ENCODE results near the gene NUBPL.

NUBPL gene

DNA sequence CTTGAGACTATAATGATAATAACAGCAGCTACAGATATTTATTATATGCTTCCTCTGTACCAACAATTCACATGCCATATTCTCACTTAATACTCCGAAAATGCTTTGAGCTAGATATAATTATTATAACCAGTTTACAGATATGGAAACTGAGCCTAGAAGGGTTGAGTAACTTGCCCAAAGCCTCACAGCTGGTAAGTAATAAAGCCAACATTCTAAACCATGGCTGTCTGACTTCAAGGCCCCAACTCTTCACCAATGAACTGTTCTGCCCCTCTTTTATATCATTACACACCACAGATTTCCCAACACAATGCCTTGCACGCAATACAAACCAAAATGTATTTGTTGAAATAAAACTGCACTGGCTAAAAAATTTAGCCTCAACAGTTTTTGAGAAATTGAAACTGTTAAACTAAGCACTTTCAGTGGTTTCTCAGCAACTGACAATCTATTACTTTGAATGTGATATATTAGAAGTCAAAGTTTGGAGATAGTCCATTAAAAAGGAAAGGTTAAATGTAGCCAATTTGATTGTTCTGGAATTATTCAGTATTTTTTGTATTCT lies 293.4 kb downstream of the NUBPL start:
- TF ChIP-seq, protein P1, sequence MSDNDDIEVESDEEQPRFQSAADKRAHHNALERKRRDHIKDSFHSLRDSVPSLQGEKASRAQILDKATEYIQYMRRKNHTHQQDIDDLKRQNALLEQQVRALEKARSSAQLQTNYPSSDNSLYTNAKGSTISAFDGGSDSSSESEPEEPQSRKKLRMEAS (IDR thresholded peaks at IDR 0.05) = no peak
- TF ChIP-seq TCF12 (IDR thresholded peaks at IDR 0.05; ENCODE audit: low read depth) (no peak), EP300 (IDR thresholded peaks at IDR 0.05; ENCODE audit: borderline replicate concordance) (no peak)

DNA sequence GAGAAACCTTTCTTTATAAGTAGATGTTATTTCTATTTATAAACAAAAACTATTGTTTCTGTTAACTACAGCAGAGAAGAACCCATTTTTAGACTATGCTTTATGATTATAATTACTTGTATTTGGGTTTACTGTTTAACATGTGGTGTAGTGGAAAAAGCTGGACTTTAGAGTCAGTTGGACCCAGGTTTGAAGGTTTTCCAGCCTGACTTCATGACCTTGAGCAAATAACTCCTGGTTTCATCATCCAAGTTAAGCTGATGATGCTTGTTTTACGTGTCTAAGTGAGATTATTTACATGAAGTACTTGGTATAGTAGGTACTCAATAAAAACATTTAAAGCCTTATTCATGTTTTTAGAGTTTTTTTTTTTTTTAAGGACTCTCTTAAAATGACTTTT lies 294.1 kb downstream of the NUBPL start:
- TF ChIP-seq EP300 (IDR thresholded peaks at IDR 0.05; ENCODE audit: borderline replicate concordance) (no peak), TCF12 (IDR thresholded peaks at IDR 0.05; ENCODE audit: low read depth) (no peak), FOXM1 (IDR thresholded peaks at IDR 0.05; ENCODE audit: borderline replicate concordance, low read depth) (no peak), RAD21 (IDR thresholded peaks at IDR 0.05; ENCODE audit: low read depth) (no peak), CREB1 (IDR thresholded peaks at IDR 0.05; ENCODE audit: low read depth) (no peak), CEBPB (IDR thresholded peaks at IDR 0.05) (no peak)
- TF ChIP-seq, protein P2, sequence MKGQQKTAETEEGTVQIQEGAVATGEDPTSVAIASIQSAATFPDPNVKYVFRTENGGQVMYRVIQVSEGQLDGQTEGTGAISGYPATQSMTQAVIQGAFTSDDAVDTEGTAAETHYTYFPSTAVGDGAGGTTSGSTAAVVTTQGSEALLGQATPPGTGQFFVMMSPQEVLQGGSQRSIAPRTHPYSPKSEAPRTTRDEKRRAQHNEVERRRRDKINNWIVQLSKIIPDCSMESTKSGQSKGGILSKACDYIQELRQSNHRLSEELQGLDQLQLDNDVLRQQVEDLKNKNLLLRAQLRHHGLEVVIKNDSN (IDR thresholded peaks at IDR 0.05) = no peak
- TF ChIP-seq, protein P1 (IDR thresholded peaks at IDR 0.05) = no peak

DNA sequence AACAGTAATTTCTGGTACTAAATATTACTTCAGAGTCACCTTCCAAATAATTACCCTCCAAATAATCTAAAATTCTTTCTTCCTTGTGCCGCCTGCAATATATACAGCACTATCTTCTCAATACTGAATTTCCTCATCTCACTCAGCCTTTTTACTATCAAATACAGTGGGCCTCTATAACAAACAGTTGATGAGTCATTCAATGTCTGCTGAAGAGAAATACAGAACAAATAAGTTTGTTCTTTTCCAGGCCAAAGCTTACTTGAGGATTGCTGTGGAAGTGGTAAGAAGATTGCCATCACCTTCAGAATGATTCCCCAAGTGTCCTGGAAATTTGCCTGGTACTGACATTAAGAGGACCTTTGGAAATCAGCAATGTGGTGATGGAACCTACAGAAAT lies 297.7 kb downstream of the NUBPL start:
- TF ChIP-seq YY1 (IDR thresholded peaks at IDR 0.05; ENCODE audit: low read depth) (no peak), NFIC (IDR thresholded peaks at IDR 0.05) (no peak), CEBPB (IDR thresholded peaks at IDR 0.05) (no peak), RAD21 (IDR thresholded peaks at IDR 0.05; ENCODE audit: low read depth) (no peak), TAF1 (IDR thresholded peaks at IDR 0.05; ENCODE audit: low read depth) (no peak), CREB1 (IDR thresholded peaks at IDR 0.05; ENCODE audit: low read depth) (no peak), TEAD4 (IDR thresholded peaks at IDR 0.05) (no peak), FOXM1 (IDR thresholded peaks at IDR 0.05; ENCODE audit: borderline replicate concordance, low read depth) (no peak)
- TF ChIP-seq, protein P3, sequence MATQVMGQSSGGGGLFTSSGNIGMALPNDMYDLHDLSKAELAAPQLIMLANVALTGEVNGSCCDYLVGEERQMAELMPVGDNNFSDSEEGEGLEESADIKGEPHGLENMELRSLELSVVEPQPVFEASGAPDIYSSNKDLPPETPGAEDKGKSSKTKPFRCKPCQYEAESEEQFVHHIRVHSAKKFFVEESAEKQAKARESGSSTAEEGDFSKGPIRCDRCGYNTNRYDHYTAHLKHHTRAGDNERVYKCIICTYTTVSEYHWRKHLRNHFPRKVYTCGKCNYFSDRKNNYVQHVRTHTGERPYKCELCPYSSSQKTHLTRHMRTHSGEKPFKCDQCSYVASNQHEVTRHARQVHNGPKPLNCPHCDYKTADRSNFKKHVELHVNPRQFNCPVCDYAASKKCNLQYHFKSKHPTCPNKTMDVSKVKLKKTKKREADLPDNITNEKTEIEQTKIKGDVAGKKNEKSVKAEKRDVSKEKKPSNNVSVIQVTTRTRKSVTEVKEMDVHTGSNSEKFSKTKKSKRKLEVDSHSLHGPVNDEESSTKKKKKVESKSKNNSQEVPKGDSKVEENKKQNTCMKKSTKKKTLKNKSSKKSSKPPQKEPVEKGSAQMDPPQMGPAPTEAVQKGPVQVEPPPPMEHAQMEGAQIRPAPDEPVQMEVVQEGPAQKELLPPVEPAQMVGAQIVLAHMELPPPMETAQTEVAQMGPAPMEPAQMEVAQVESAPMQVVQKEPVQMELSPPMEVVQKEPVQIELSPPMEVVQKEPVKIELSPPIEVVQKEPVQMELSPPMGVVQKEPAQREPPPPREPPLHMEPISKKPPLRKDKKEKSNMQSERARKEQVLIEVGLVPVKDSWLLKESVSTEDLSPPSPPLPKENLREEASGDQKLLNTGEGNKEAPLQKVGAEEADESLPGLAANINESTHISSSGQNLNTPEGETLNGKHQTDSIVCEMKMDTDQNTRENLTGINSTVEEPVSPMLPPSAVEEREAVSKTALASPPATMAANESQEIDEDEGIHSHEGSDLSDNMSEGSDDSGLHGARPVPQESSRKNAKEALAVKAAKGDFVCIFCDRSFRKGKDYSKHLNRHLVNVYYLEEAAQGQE (IDR thresholded peaks at IDR 0.05; ENCODE audit: low read depth) = no peak
- TF ChIP-seq, protein P2 (IDR thresholded peaks at IDR 0.05) = no peak

DNA sequence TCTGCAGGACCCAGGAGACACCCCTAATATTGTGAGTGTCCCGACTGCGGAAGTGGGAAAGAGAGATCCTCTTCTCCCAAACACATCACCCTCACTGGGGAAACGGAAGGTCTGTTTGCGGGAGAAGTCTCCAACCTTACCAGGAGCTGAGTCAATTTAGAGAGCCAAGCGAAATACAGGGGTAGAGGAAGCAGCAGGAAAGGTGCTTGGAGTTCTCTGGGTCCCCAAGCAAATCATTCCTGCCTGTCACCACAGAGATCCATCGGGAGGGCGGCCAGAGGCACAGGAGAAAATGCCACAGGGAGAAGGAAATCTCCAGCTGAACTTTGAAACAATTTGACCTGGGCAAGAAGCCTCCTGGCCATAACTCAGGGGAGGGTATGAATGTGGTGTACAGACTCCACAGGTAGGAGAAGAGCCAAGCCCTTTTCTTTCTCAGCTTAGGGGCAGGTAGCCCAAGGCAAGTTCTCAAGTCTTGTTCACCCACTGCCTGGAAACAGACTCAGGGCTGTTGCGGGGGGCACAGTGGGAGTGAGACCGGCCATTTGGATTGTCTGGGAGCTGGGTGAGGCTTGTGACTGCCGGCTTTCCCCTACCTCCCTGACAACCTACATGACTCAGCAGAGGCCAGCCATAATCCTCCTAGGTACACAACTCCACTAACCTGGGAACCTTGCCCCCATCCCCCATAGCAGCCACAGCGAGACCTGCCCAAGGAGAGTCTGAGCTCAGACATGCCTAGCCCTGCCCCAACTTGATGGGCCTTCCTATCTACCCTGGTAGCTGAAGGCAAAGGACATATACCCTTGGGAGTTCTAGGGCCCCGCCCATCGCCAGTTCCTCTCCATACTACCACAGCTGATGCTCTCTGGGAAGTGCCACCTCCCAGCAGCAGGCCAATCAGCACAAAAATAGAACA lies 304.0 kb downstream of the NUBPL start:
- TF ChIP-seq TAF1 (IDR thresholded peaks at IDR 0.05; ENCODE audit: low read depth) = no peak
- TF ChIP-seq TEAD4 (IDR thresholded peaks at IDR 0.05) = no peak
- no peak for TF ChIP-seq NFIC (IDR thresholded peaks at IDR 0.05)
- no peak for TF ChIP-seq EP300 (IDR thresholded peaks at IDR 0.05; ENCODE audit: borderline replicate concordance)
- no peak for TF ChIP-seq EGR1 (IDR thresholded peaks at IDR 0.05)
- TF ChIP-seq TCF12 (IDR thresholded peaks at IDR 0.05; ENCODE audit: low read depth) = no peak
- TF ChIP-seq YY1 (IDR thresholded peaks at IDR 0.05; ENCODE audit: low read depth) = no peak
- TF ChIP-seq, protein P3 (IDR thresholded peaks at IDR 0.05; ENCODE audit: low read depth) = no peak
- no peak for TF ChIP-seq ZBTB7A (IDR thresholded peaks at IDR 0.05; ENCODE audit: low read depth)
- TF ChIP-seq, protein P2 (IDR thresholded peaks at IDR 0.05) = no peak
- TF ChIP-seq, protein P1 (IDR thresholded peaks at IDR 0.05) = no peak
- no peak for TF ChIP-seq CREB1 (IDR thresholded peaks at IDR 0.05; ENCODE audit: low read depth)
- no peak for TF ChIP-seq RAD21 (IDR thresholded peaks at IDR 0.05; ENCODE audit: low read depth)
- TF ChIP-seq CEBPB (IDR thresholded peaks at IDR 0.05) = no peak

DNA sequence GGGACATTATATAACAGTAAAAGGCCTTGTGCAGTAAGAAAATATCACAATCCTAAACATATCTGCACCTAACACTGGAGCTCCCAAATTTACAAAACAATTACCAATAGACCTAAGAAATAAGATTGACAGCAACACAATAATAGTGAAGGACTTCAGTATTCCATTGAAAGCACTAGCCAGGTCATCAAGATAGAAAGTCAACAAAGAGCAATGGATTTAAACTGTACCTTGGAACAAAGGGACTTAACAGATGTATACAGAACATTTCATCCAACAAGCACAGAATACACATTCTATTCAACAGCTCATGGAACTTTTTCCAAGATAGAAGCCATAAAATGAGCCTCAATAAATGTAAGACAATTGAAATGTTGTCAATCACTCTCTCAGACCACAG lies 306.4 kb downstream of the NUBPL start:
- no peak for TF ChIP-seq CREB1 (IDR thresholded peaks at IDR 0.05; ENCODE audit: low read depth)
- no peak for TF ChIP-seq CEBPB (IDR thresholded peaks at IDR 0.05)
- TF ChIP-seq EGR1 (IDR thresholded peaks at IDR 0.05) = no peak
- TF ChIP-seq, protein P1 (IDR thresholded peaks at IDR 0.05) = no peak
- TF ChIP-seq NFIC (IDR thresholded peaks at IDR 0.05) = no peak
- TF ChIP-seq YY1 (IDR thresholded peaks at IDR 0.05; ENCODE audit: low read depth) = no peak
- no peak for TF ChIP-seq FOXM1 (IDR thresholded peaks at IDR 0.05; ENCODE audit: borderline replicate concordance, low read depth)
- TF ChIP-seq TCF12 (IDR thresholded peaks at IDR 0.05; ENCODE audit: low read depth) = no peak
- no peak for TF ChIP-seq TAF1 (IDR thresholded peaks at IDR 0.05; ENCODE audit: low read depth)
- TF ChIP-seq, protein P3 (IDR thresholded peaks at IDR 0.05; ENCODE audit: low read depth) = no peak
- TF ChIP-seq TEAD4 (IDR thresholded peaks at IDR 0.05) = no peak
- TF ChIP-seq, protein P2 (IDR thresholded peaks at IDR 0.05) = no peak
- no peak for TF ChIP-seq EP300 (IDR thresholded peaks at IDR 0.05; ENCODE audit: borderline replicate concordance)
- no peak for TF ChIP-seq ZBTB7A (IDR thresholded peaks at IDR 0.05; ENCODE audit: low read depth)
- no peak for TF ChIP-seq RAD21 (IDR thresholded peaks at IDR 0.05; ENCODE audit: low read depth)
